Skeletal muscle satellite cell (primary cell): ENCODE measurements around the gene ESYT1.

Experiments
- H3K27me3 ChIP-seq: 2 replicates; pipeline ENCODE4 v1.7.0; 2013; ENCODE audit warnings: low read length; ENCODE audit not compliant: control insufficient read depth, insufficient read depth
- H3K36me3 ChIP-seq: 2 replicates; pipeline ENCODE4 v1.7.0; 2013; ENCODE audit warnings: mild to moderate bottlenecking, control low read depth, low read length; ENCODE audit not compliant: insufficient read depth
- H3K4me1 ChIP-seq: 2 replicates; pipeline ENCODE4 v1.7.0; 2013; ENCODE audit warnings: low read length; ENCODE audit not compliant: control insufficient read depth, insufficient read depth
- H3K4me2 ChIP-seq: 2 replicates; pipeline ENCODE4 v1.7.0; 2013; ENCODE audit warnings: mild to moderate bottlenecking, low read length
- H3K4me3 ChIP-seq: 2 replicates; pipeline ENCODE4 v1.7.0; 2013; ENCODE audit warnings: low read length
- H3K9ac ChIP-seq: 2 replicates; pipeline ENCODE4 v1.7.0; 2013; ENCODE audit warnings: mild to moderate bottlenecking, low read depth, low read length, moderate library complexity
- H3K9me3 ChIP-seq: replicated peaks from 2 replicates; pipeline ENCODE4 v1.7.0; 2013; ENCODE audit warnings: mild to moderate bottlenecking, control low read depth, low read length

ESYT1 gene

GRCh38 chr12:56086608-56087007, 41.5 kb upstream of the ESYT1 start:
- H3K9ac ChIP-seq, result no peak overlapping the region
- no peaks in the 10 kb centered on the region for H3K9me3 ChIP-seq
- no peaks in the 10 kb centered on the region for H3K36me3 ChIP-seq
- H3K4me1 ChIP-seq, result no peaks in the 10 kb centered on the region
- H3K4me3 ChIP-seq, result no peak overlapping the region
- peaks cover 31% of the 10 kb centered on the region for H3K27me3 ChIP-seq
- H3K4me2 ChIP-seq, result no peak overlapping the region

- Histone ChIP-seq H3K36me3 (no peaks in the 10 kb centered on the region), H3K27me3 (peaks cover 27% of the 10 kb centered on the region), H3K4me1 (no peaks in the 10 kb centered on the region), H3K4me3 (no peak overlapping the region), H3K9ac (no peak overlapping the region), H3K9me3 (no peaks in the 10 kb centered on the region), H3K4me2 (no peak overlapping the region)
Measured at GRCh38 chr12:56087220-56087619, 40.8 kb upstream of the ESYT1 start.

GRCh38 chr12:56097738-56098137, 30.3 kb upstream of the ESYT1 start:
- Histone ChIP-seq H3K9ac (no peak overlapping the region), H3K4me3 (no peak overlapping the region), H3K4me1 (no peaks in the 10 kb centered on the region), H3K27me3 (peaks cover 38% of the 10 kb centered on the region), H3K4me2 (no peak overlapping the region), H3K36me3 (no peaks in the 10 kb centered on the region), H3K9me3 (no peaks in the 10 kb centered on the region)

- H3K4me3 ChIP-seq, result no peak overlapping the region
- H3K4me1 ChIP-seq, result peaks cover 8% of the 10 kb centered on the region
- H3K9ac ChIP-seq, result no peak overlapping the region
- H3K27me3 ChIP-seq, result peaks cover 30% of the 10 kb centered on the region
- no peaks in the 10 kb centered on the region for H3K36me3 ChIP-seq
- no peaks in the 10 kb centered on the region for H3K9me3 ChIP-seq
- H3K4me2 ChIP-seq, result no peak overlapping the region
Measured at GRCh38 chr12:56098592-56098991, 29.5 kb upstream of the ESYT1 start.

GRCh38 chr12:56099787-56100186, 28.3 kb upstream of the ESYT1 start:
- peaks cover 30% of the 10 kb centered on the region for H3K27me3 ChIP-seq
- H3K4me1 ChIP-seq, result peaks cover 9% of the 10 kb centered on the region
- H3K4me2 ChIP-seq, result no peak overlapping the region
- H3K36me3 ChIP-seq, result no peaks in the 10 kb centered on the region
- H3K9ac ChIP-seq, result no peak overlapping the region
- H3K9me3 ChIP-seq, result no peaks in the 10 kb centered on the region
- H3K4me3 ChIP-seq, result no peak overlapping the region

GRCh38 chr12:56101045-56101444, 27.0 kb upstream of the ESYT1 start:
- Histone ChIP-seq H3K36me3 (no peaks in the 10 kb centered on the region), H3K4me3 (no peak overlapping the region), H3K27me3 (peaks cover 18% of the 10 kb centered on the region), H3K4me2 (no peak overlapping the region), H3K4me1 (peaks cover 15% of the 10 kb centered on the region), H3K9me3 (no peaks in the 10 kb centered on the region), H3K9ac (no peak overlapping the region)

GRCh38 chr12:56102683-56103065, 25.4 kb upstream of the ESYT1 start:
- H3K9me3 ChIP-seq, result no peaks in the 10 kb centered on the region
- H3K4me2 ChIP-seq, result peak overlapping the region; percentile 86
- peaks cover 21% of the 10 kb centered on the region for H3K4me1 ChIP-seq
- H3K27me3 ChIP-seq, result peaks cover 2% of the 10 kb centered on the region
- peaks cover 11% of the 10 kb centered on the region for H3K36me3 ChIP-seq
- H3K9ac ChIP-seq, result no peak overlapping the region
- no peak overlapping the region for H3K4me3 ChIP-seq

GRCh38 chr12:56103066-56103711, 24.9 kb upstream of the ESYT1 start:
- peaks cover 21% of the 10 kb centered on the region for H3K4me1 ChIP-seq
- H3K36me3 ChIP-seq, result peaks cover 17% of the 10 kb centered on the region
- H3K4me3 ChIP-seq, result peak overlapping the region; percentile 97
- H3K4me2 ChIP-seq, result peak overlapping the region; percentile 86
- H3K9me3 ChIP-seq, result no peaks in the 10 kb centered on the region
- no peaks in the 10 kb centered on the region for H3K27me3 ChIP-seq
- peak overlapping the region; percentile 82 for H3K9ac ChIP-seq

GRCh38 chr12:56103823-56104108, 24.3 kb upstream of the ESYT1 start:
- H3K36me3 ChIP-seq, result peaks cover 22% of the 10 kb centered on the region
- H3K4me1 ChIP-seq, result peaks cover 21% of the 10 kb centered on the region
- H3K9ac ChIP-seq, result peak overlapping the region; percentile 82
- no peaks in the 10 kb centered on the region for H3K9me3 ChIP-seq
- H3K4me3 ChIP-seq, result peak overlapping the region; percentile 97
- H3K27me3 ChIP-seq, result no peaks in the 10 kb centered on the region
- H3K4me2 ChIP-seq, result peak overlapping the region; percentile 86

- H3K27me3 ChIP-seq, result no peaks in the 10 kb centered on the region
- H3K36me3 ChIP-seq, result peaks cover 25% of the 10 kb centered on the region
- no peaks in the 10 kb centered on the region for H3K9me3 ChIP-seq
- H3K4me3 ChIP-seq, result peak within 1 kb of the TSS; percentile 97
- H3K9ac ChIP-seq, result peak within 1 kb of the TSS; percentile 97
- H3K4me1 ChIP-seq, result peaks cover 21% of the 10 kb centered on the region
- peak within 1 kb of the TSS; percentile 98 for H3K4me2 ChIP-seq
Measured at GRCh38 chr12:56104109-56104814, 23.8 kb upstream of the ESYT1 start, which contains the start of gene PA2G4. Gene PA2G4, plus strand, starts transcription at chr12:56104559. Its CDS starts 179 bp downstream, at chr12:56104738.

- peaks cover 21% of the 10 kb centered on the region for H3K4me1 ChIP-seq
- peak overlapping the region; percentile 97 for H3K4me3 ChIP-seq
- no peaks in the 10 kb centered on the region for H3K27me3 ChIP-seq
- peaks cover 32% of the 10 kb centered on the region for H3K36me3 ChIP-seq
- H3K9me3 ChIP-seq, result no peaks in the 10 kb centered on the region
- H3K4me2 ChIP-seq, result peak overlapping the region; percentile 98
- peak overlapping the region; percentile 97 for H3K9ac ChIP-seq
Measured at GRCh38 chr12:56104815-56105608, 23.1 kb upstream of the ESYT1 start.
